Heart right ventricle (tissue), 16 donors: ENCODE results near the gene RPIA. TPM values are rescaled to one million over a fixed set of nuclear protein-coding genes. Genes with fewer than 3 reads are reported as not detected.
"Not testable (repeated sequence)": the region's sequence is repeated elsewhere in the genome, so short reads cannot be mapped to it uniquely, and the experiment has no call there.

Experiments
- ATAC-seq, 8 donors: fragments of 200-7000 bp; cut with Tn5 transposase; one replicate each; pipeline ENCODE4 v1.9.1; 2020; ENCODE audit warnings: mild to moderate bottlenecking in 8 of 8, moderate library complexity in 8 of 8, moderate number of reproducible peaks in 1 of 8
- DNase-seq, 2 donors: peaks; one replicate each; pipeline ENCODE4 v3.0.0-alpha.2; 2020
- H3K27ac ChIP-seq, 10 donors: fragments of 200-600 bp; sonication (generic) in 2 of 10; one replicate each; pipeline versions ENCODE4 v1.5.0 to v1.8.0; 2020 to 2022; ENCODE audit warnings: mild to moderate bottlenecking in 3 of 10
- H3K27me3 ChIP-seq, 7 donors: fragments of 200-600 bp; one replicate each; pipeline ENCODE4 v1.8.0; 2021 to 2022; ENCODE audit warnings: mild to moderate bottlenecking in 2 of 7
- H3K36me3 ChIP-seq, 9 donors: fragments of 200-600 bp; sonication (generic) in 1 of 9; one replicate each; pipeline versions ENCODE4 v1.5.0 to v1.8.0; 2020 to 2022; ENCODE audit warnings: mild to moderate bottlenecking in 2 of 9
- H3K4me1 ChIP-seq, 9 donors: fragments of 200-600 bp; sonication (generic) in 1 of 9; one replicate each; pipeline versions ENCODE4 v1.5.0 to v1.8.0; 2020 to 2022; ENCODE audit warnings: mild to moderate bottlenecking in 4 of 9
- H3K4me3 ChIP-seq, 10 donors: fragments of 200-600 bp; sonication (generic) in 2 of 10; one replicate each; pipeline versions ENCODE4 v1.5.0 to v1.8.0; 2020 to 2022; ENCODE audit warnings: mild to moderate bottlenecking in 7 of 10, moderate library complexity in 2 of 10
- H3K9me3 ChIP-seq, 11 donors: fragments of 200-600 bp in 10 of 11; sonication (generic) in 2 of 11; one replicate each; pipeline versions ENCODE4 v1.5.0 to v1.8.0; 2013 to 2022; ENCODE audit warnings: mild to moderate bottlenecking in 2 of 11, control low read depth in 1 of 11, moderate library complexity in 1 of 11
- CTCF ChIP-seq, 9 donors: fragments of 200-600 bp; sonication (generic) in 2 of 9; IDR thresholded peaks; one replicate each; pipeline versions ENCODE4 v1.5.0 to v1.8.0; 2021 to 2022; ENCODE audit warnings: antibody characterized with exemption in 9 of 9, mild to moderate bottlenecking in 5 of 9, moderate library complexity in 1 of 9
- WGBS, 2 donors: extraction: QIAGEN DNeasy Blood & Tissue Kit; methylation state at CpG; one replicate each; pipeline ENCODE4 v1.1.7; 2013; ENCODE audit warnings: inconsistent platforms in 1 of 2; 5-methylcytosine and 5-hydroxymethylcytosine counted together
- intact Hi-C, 10 donors: fragments of 100-400 bp; cut with DNase I; formaldehyde crosslinking; loops; one replicate each; pipeline versions ENCODE4 v1.11.1 to v1.14.2; 2022
- polyA plus RNA-seq, 2 donors: library from polyadenylated mRNA; stranded (reverse); fragments of 200-250 nt; gene quantifications; one replicate each; pipeline ENCODE4 v1.2.3, GENCODE V29; 2013
- total RNA-seq, 10 donors: library from RNA; stranded (reverse); fragmentation: NEBNext Ultra II Directional in 3 of 10; extraction: Animal tissue kit (Norgen Biotek cat#: 25700) in 3 of 10; gene quantifications; one replicate each; pipeline versions ENCODE4 v1.2.1 to v1.2.4, GENCODE V29; 2021 to 2023
- donor health status: Arrhythmogenic right ventricular cardiomyopathy.
- donor health status: ischemic (EF 13 %, LVEDD 7.1; RV severe dilation, severe dysfunction).
- donor health status: healthy with polysubstance abuse.
- donor health status: DM: no; HTN: yes; CAD: no.
- donor health status: DM: no; HTN: no; CAD: no.
- donor health status: ischemic (EF 25% LVEDD 6.9; RV normal size, moderate dysfunction).
- donor health status: ischemic (EF 25% LVEDD 5.7; RV mildly dilated, moderate dysfunction).
- donor health status: healthy.
- donor health status: DM: yes; HTN: yes; CAD: no.
- donor health status: Ischemic cardiomyopathy.
- donor health status: ischemic (EF 35%, LVEDD 5.7; RV mildly dilated, moderate dysfunction).
- donor health status: nonischemic (EF 11% LVEDD 7.7; RV severe dilation, severe dysfunction).
- donor health status: DM: yes; HTN: yes; CAD: no.
- donor health status: PGD.
- donor health status: ischemic (EF 29% LVEDD 5.4; RV normal size, mild dysfunction).
- donor health status: nonischemic (EF 23%, LVEDD 6.1; RV moderate dilation, normal function).

Gene RPIA
- total and polyA plus RNA-seq, 12 donors, result 9.1 to 18.7 (median 13.5) TPM

- DNase-seq (no peak), ATAC-seq (peak in 1 of 8 donors; percentile 55)
- Histone ChIP-seq H3K27ac (no peak overlapping the region), H3K9me3 (peaks cover 0 to 29% (median 16%) of the 10 kb centered on the region in 11 donors), H3K4me1 (peaks cover 0 to 8% (median 0%) of the 10 kb centered on the region in 9 donors), H3K36me3 (peaks cover 0 to 46% (median 8%) of the 10 kb centered on the region in 9 donors), H3K27me3 (no peaks in the 10 kb centered on the region), H3K4me3 (no peak overlapping the region)
- TF ChIP-seq CTCF (IDR thresholded peaks at IDR 0.05), result no peak
- intact Hi-C loops, result no loop called here
- WGBS, 2 donors, result 97% methylated on average over 3 of the region's 3 CpGs
Measured at GRCh38 chr2:88755836-88756235, 64.4 kb downstream of the RPIA start.

GRCh38 chr2:88757025-88757424 is 65.6 kb downstream of the RPIA start:
- no peak overlapping the region for H3K27ac ChIP-seq
- H3K27me3 ChIP-seq, result no peaks in the 10 kb centered on the region
- ATAC-seq (no peak), DNase-seq (no peak)
- WGBS, 2 donors, result 90 to 94% methylated on average over 8 of the region's 8 CpGs
- no peak overlapping the region for H3K4me3 ChIP-seq
- no peak for TF ChIP-seq CTCF (IDR thresholded peaks at IDR 0.05)
- H3K36me3 ChIP-seq, result peaks cover 0 to 34% (median 4%) of the 10 kb centered on the region in 9 donors
- H3K4me1 ChIP-seq, result peaks cover 0 to 8% (median 0%) of the 10 kb centered on the region in 9 donors
- intact Hi-C loops, result no loop called here
- peaks cover 0 to 29% (median 16%) of the 10 kb centered on the region in 11 donors for H3K9me3 ChIP-seq

GRCh38 chr2:88758702-88759101 is 67.2 kb downstream of the RPIA start:
- ATAC-seq, H3K4me3 ChIP-seq, H3K27me3 ChIP-seq, intact Hi-C loops, H3K4me1 ChIP-seq, DNase-seq, H3K27ac ChIP-seq: not testable (repeated sequence)
- Histone ChIP-seq H3K36me3 (peaks cover 0 to 17% (median 0%) of the 10 kb centered on the region in 9 donors), H3K9me3 (peaks cover 0 to 33% (median 16%) of the 10 kb centered on the region in 11 donors)
- 87 to 94% methylated on average over 2 of the region's 2 CpGs for WGBS, 2 donors

- peaks cover 12 to 29% (median 23%) of the 10 kb centered on the region in 7 donors for H3K27me3 ChIP-seq
- H3K27ac ChIP-seq, result no peak overlapping the region
- H3K4me1 ChIP-seq, result peaks cover 3 to 15% (median 13%) of the 10 kb centered on the region in 9 donors
- TF ChIP-seq CTCF (IDR thresholded peaks at IDR 0.05), result no peak
- H3K36me3 ChIP-seq, result peaks cover 0 to under 1% (median 0%) of the 10 kb centered on the region in 9 donors
- DNase-seq, result no peak
- no peak overlapping the region for H3K4me3 ChIP-seq
- WGBS, 2 donors, result 82 to 88% methylated on average over 2 of the region's 2 CpGs
- intact Hi-C loops, result no loop called here
- peaks cover 0 to 37% (median 16%) of the 10 kb centered on the region in 11 donors for H3K9me3 ChIP-seq
- ATAC-seq, result no peak
Measured at GRCh38 chr2:88760819-88761598, 69.5 kb downstream of the RPIA start.
